GM12878 (cell line): ENCODE data around the gene SUSD5. TPM values are rescaled to one million over a fixed set of nuclear protein-coding genes. Genes with fewer than 3 reads are reported as not detected.

Source experiments
- ATAC-seq: fragments of 200-7000 bp; cut with Tn5 transposase; 3 replicates; pipeline ENCODE4 v1.9.1; 2020; ENCODE audit warnings: mild to moderate bottlenecking, moderate library complexity
- BruUV-seq: library from RNA; stranded (reverse); fragments of 400-500 nt; replicated peaks from 2 replicates; lab custom pipeline; 2021; lab: Mats Ljungman, UMichigan
- CTCF ChIA-PET: fragments of 300-600 bp; sonication (Branson Sonifier 250); formaldehyde crosslinking; extraction: SDS; loops from one replicate; lab custom pipeline; 2021; ENCODE audit warnings: inconsistent platforms; lab: Yijun Ruan, JAX
- POLR2A ChIA-PET: fragments of 350-600 bp; formaldehyde crosslinking; extraction: SDS; loops from one replicate; lab custom pipeline; 2021; ENCODE audit warnings: inconsistent platforms; lab: Charles Lee
- RAD21 ChIA-PET: fragments of 300-600 bp; sonication (Branson Sonifier 250); formaldehyde crosslinking; loops from one replicate; lab custom pipeline; 2023; ENCODE audit warnings: antibody characterized with exemption; ENCODE audit not compliant: unreplicated experiment; lab: Charles Lee
- SMC1A ChIA-PET: fragments of 300-600 bp; sonication (Branson Sonifier 250); formaldehyde crosslinking; loops from one replicate; lab custom pipeline; 2023; ENCODE audit not compliant: unreplicated experiment, uncharacterized antibody; lab: Charles Lee
- DNase-seq: peaks from one replicate; pipeline ENCODE4 v3.0.0-alpha.2; 2011; ENCODE audit warnings: low read depth, low spot score
- FAIRE-seq: peaks from 3 replicates; lab custom pipeline; 2011; peaks lifted over from hg19 to GRCh38; lab: Jason Lieb, UNC
- H2AFZ ChIP-seq: 2 replicates; pipeline ENCODE4 v1.6.0; 2011; ENCODE audit warnings: low read depth, low read length, control low read depth; ENCODE audit not compliant: control insufficient read depth
- H3K27ac ChIP-seq: 2 replicates; pipeline ENCODE4 v1.5.1; 2011; ENCODE audit warnings: control low read depth; ENCODE audit not compliant: control insufficient read depth, insufficient read depth
- H3K27me3 ChIP-seq, 2 experiments: replicated peaks in 1 of 2; 2 replicates each; pipeline versions ENCODE4 v1.6.0 to v1.6.1; 2011; ENCODE audit warnings: low read length in 1 of 2; ENCODE audit not compliant: control insufficient read depth in 2 of 2, insufficient read depth in 2 of 2
- H3K36me3 ChIP-seq, 2 experiments: 2 replicates each; pipeline ENCODE4 v1.5.1; 2011; ENCODE audit warnings: low read length in 1 of 2; ENCODE audit not compliant: control insufficient read depth in 2 of 2, insufficient read depth in 2 of 2
- H3K4me1 ChIP-seq: 2 replicates; pipeline ENCODE4 v1.6.1; 2011; ENCODE audit warnings: mild to moderate bottlenecking, low read length, moderate library complexity, mixed read lengths; ENCODE audit not compliant: control insufficient read depth, insufficient read depth
- H3K4me2 ChIP-seq: 2 replicates; pipeline ENCODE4 v1.6.0; 2011; ENCODE audit warnings: control low read depth; ENCODE audit not compliant: control insufficient read depth, insufficient read depth
- H3K4me3 ChIP-seq: fragments of 200-600 bp; sonication (generic); 2 replicates; pipeline ENCODE4 v1.5.1; 2016
- H3K79me2 ChIP-seq: 2 replicates; pipeline ENCODE4 v1.6.0; 2011; ENCODE audit warnings: low read length; ENCODE audit not compliant: control insufficient read depth, insufficient read depth
- H3K9ac ChIP-seq: 2 replicates; pipeline ENCODE4 v1.8.0; 2011; ENCODE audit warnings: low read length, control low read depth, mixed read lengths; ENCODE audit not compliant: control insufficient read depth, insufficient read depth
- H3K9me3 ChIP-seq: replicated peaks from 3 replicates; pipeline ENCODE4 v1.5.1; 2011; ENCODE audit warnings: mild to moderate bottlenecking, low read length; ENCODE audit not compliant: control insufficient read depth, insufficient read depth
- H4K20me1 ChIP-seq: 2 replicates; pipeline ENCODE4 v1.6.0; 2011; ENCODE audit not compliant: control insufficient read depth, insufficient read depth
- BRCA1 ChIP-seq: IDR thresholded peaks from 2 replicates; pipeline ENCODE4 v1.6.1; 2011; ENCODE audit warnings: low read depth, low read length, improper control_type of control experiment
- CEBPB ChIP-seq, 2 experiments: fragments of 150-350 bp in 1 of 2; IDR thresholded peaks; 2 replicates each; pipeline ENCODE4 v1.6.1; 2012 to 2014; ENCODE audit warnings: low read depth in 2 of 2, low read length in 2 of 2, borderline replicate concordance in 1 of 2, inconsistent platforms in 1 of 2
- EP300 ChIP-seq, 2 experiments: fragments of 150-350 bp in 1 of 2; IDR thresholded peaks; 2 replicates each; pipeline ENCODE4 v1.6.1; 2011 to 2012; ENCODE audit warnings: low read depth in 2 of 2, low read length in 2 of 2, borderline replicate concordance in 1 of 2, improper control_type of control experiment in 1 of 2, inconsistent platforms in 1 of 2; ENCODE audit not compliant: control insufficient read depth in 1 of 2
- ESRRA ChIP-seq: IDR thresholded peaks from 2 replicates; pipeline ENCODE4 v1.6.1; 2012; ENCODE audit warnings: mild to moderate bottlenecking, low read length, improper control_type of control experiment
- FOS ChIP-seq: IDR thresholded peaks from 3 replicates; pipeline ENCODE4 v1.6.1; 2011; ENCODE audit warnings: borderline replicate concordance; ENCODE audit not compliant: insufficient read length; ENCODE audit errors: extremely low read depth
- GABPA ChIP-seq: IDR thresholded peaks from 2 replicates; pipeline ENCODE4 v1.6.1; 2014; ENCODE audit warnings: antibody characterized with exemption, low read depth, mild to moderate bottlenecking, inconsistent platforms
- KDM1A ChIP-seq: fragments of 200-600 bp; sonication (generic); IDR thresholded peaks from 2 replicates; pipeline ENCODE4 v1.6.1; 2016; ENCODE audit warnings: borderline replicate concordance
- MYC ChIP-seq: IDR thresholded peaks from 2 replicates; pipeline ENCODE4 v1.6.1; 2011; ENCODE audit warnings: mild to moderate bottlenecking, low read length, moderate library complexity, inconsistent platforms; ENCODE audit not compliant: insufficient read depth, insufficient replicate concordance, insufficient read length, severe bottlenecking
- NFIC ChIP-seq: IDR thresholded peaks from 2 replicates; pipeline ENCODE4 v1.6.1; 2012; ENCODE audit warnings: low read depth, mild to moderate bottlenecking, inconsistent platforms, low read length, moderate library complexity
- NR2C1 ChIP-seq: fragments of 450-650 bp; IDR thresholded peaks from 2 replicates; pipeline ENCODE4 v1.6.1; 2017; ENCODE audit warnings: antibody characterized with exemption, mild to moderate bottlenecking, moderate library complexity
- RAD21 ChIP-seq: IDR thresholded peaks from 2 replicates; pipeline ENCODE4 v1.6.1; 2011; ENCODE audit warnings: mild to moderate bottlenecking, low read depth, low read length, moderate library complexity; ENCODE audit not compliant: insufficient read depth
- RAD51 ChIP-seq: fragments of 450-650 bp; IDR thresholded peaks from 2 replicates; pipeline ENCODE4 v1.6.1; 2016; ENCODE audit warnings: moderate library complexity, mild to moderate bottlenecking, inconsistent platforms
- SMAD1 ChIP-seq: fragments of 450-650 bp; IDR thresholded peaks from 2 replicates; pipeline ENCODE4 v1.6.1; 2018; ENCODE audit warnings: mild to moderate bottlenecking, low read depth; ENCODE audit not compliant: partially characterized antibody
- SPI1 ChIP-seq: IDR thresholded peaks from 2 replicates; pipeline ENCODE4 v1.6.1; 2011; ENCODE audit warnings: low read depth, mild to moderate bottlenecking, low read length, moderate library complexity, borderline replicate concordance; ENCODE audit not compliant: insufficient read depth
- YY1 ChIP-seq: IDR thresholded peaks from 2 replicates; pipeline ENCODE4 v1.6.1; 2011; ENCODE audit warnings: low read depth, mild to moderate bottlenecking, low read length
- WGBS: methylation state at CpG from one replicate; pipeline ENCODE4 v1.1.6; 2016; ENCODE audit warnings: low lambda C conversion rate; ENCODE audit not compliant: insufficient replicate concordance, insufficient coverage; ENCODE audit errors: missing lambda C conversion rate; 5-methylcytosine and 5-hydroxymethylcytosine counted together
- in situ Hi-C: fragments of 300-500 bp; cut with MboI; formaldehyde crosslinking; loops from 9 replicates; pipeline ENCODE4 v1.14.3; 2018; ENCODE audit warnings: mixed read lengths
- intact Hi-C: fragments of 100-400 bp; cut with micrococcal nuclease; formaldehyde crosslinking; loops from one replicate; pipeline ENCODE4 v1.14.2; 2022; ENCODE audit not compliant: unreplicated experiment
- polyA plus RNA-seq, 11 experiments: library from polyadenylated mRNA; depleted of rRNA in 4 of 11; unstranded in 6 of 11; stranded (reverse) in 5 of 11; fragments of >200 nt; fragmentation: Nextera tagmentation in 4 of 11; fragmentation: Illumina TruSeq in 1 of 11; extraction: Ambion mirVana in 4 of 11; extraction: Trizol in 1 of 11; gene quantifications; 1 replicate in 1 of 11; 2 replicates in 10 of 11; pipeline versions ENCODE4 v1.2.1 to v1.2.3, GENCODE V29; 2011 to 2016; ENCODE audit warnings: inconsistent platforms in 2 of 11, missing spikeins in 2 of 11, low read depth in 1 of 11
- total RNA-seq, 4 experiments: library from RNA; depleted of rRNA in 3 of 4; stranded (reverse); fragments of >200 nt in 3 of 4; fragmentation: Illumina TruSeq in 1 of 4; extraction: Trizol in 1 of 4; gene quantifications; 2 replicates each; pipeline versions ENCODE4 v1.2.1 to v1.2.3, GENCODE V29; 2013 to 2021
- TF ChIP-seq, protein P1 (sequence below): fragments of 450-650 bp; IDR thresholded peaks from 2 replicates; pipeline ENCODE4 v1.6.1; 2017; ENCODE audit warnings: low read depth, mild to moderate bottlenecking, moderate library complexity
- TF ChIP-seq, protein P2 (sequence below): IDR thresholded peaks from 2 replicates; pipeline ENCODE4 v1.6.1; 2012; ENCODE audit warnings: improper control_type of control experiment, low read depth, low read length; ENCODE audit not compliant: insufficient replicate concordance
- TF ChIP-seq, protein P3 (sequence below): IDR thresholded peaks from 2 replicates; pipeline ENCODE4 v1.6.1; 2012; ENCODE audit warnings: low read depth, low read length, improper control_type of control experiment

SUSD5 gene
- total and polyA plus RNA-seq, 10 of the 15 experiments (the other 5 are each of a cell fraction or from before 2014, with no cell fraction given) = 0.01 to 0.05 (median 0.03) TPM; not detected in 4

DNA sequence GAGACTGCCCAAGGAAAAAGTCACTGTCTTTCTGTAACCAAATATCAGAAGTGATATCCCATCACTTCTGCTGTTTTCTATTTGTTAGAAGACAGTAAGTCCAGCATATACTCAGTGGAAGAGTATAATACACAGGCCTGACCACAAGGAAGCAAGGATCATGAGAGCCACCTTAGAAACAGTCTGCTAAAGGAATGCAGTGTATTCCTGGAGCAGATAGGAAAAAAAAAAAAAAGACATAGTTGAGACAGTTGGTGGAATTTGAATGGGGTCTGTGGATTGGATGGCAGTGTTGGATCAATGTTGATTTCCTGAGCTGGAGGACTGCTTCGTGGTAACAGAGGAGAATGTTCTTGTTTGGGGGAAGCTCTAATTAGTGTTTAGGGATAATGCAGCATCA lies 32.1 kb upstream of the SUSD5 start:
- WGBS = 0% methylated on average over 1 of the region's 1 CpG
- no peak for TF ChIP-seq ESRRA
- TF ChIP-seq RAD51 = no peak
- TF ChIP-seq EP300 (IDR thresholded peaks at IDR 0.05; ENCODE audit: borderline replicate concordance in 1 of 2, control insufficient read depth in 1 of 2, low read depth in 2 of 2, low read length in 2 of 2) = no peak
- no peak for TF ChIP-seq NR2C1
- TF ChIP-seq FOS = no peak
- no peak for TF ChIP-seq KDM1A
- TF ChIP-seq GABPA = no peak
- TF ChIP-seq, protein P1, sequence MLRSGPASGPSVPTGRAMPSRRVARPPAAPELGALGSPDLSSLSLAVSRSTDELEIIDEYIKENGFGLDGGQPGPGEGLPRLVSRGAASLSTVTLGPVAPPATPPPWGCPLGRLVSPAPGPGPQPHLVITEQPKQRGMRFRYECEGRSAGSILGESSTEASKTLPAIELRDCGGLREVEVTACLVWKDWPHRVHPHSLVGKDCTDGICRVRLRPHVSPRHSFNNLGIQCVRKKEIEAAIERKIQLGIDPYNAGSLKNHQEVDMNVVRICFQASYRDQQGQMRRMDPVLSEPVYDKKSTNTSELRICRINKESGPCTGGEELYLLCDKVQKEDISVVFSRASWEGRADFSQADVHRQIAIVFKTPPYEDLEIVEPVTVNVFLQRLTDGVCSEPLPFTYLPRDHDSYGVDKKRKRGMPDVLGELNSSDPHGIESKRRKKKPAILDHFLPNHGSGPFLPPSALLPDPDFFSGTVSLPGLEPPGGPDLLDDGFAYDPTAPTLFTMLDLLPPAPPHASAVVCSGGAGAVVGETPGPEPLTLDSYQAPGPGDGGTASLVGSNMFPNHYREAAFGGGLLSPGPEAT = no peak
- no peak for TF ChIP-seq SPI1
- no peak for TF ChIP-seq RAD21
- TF ChIP-seq, protein P2, sequence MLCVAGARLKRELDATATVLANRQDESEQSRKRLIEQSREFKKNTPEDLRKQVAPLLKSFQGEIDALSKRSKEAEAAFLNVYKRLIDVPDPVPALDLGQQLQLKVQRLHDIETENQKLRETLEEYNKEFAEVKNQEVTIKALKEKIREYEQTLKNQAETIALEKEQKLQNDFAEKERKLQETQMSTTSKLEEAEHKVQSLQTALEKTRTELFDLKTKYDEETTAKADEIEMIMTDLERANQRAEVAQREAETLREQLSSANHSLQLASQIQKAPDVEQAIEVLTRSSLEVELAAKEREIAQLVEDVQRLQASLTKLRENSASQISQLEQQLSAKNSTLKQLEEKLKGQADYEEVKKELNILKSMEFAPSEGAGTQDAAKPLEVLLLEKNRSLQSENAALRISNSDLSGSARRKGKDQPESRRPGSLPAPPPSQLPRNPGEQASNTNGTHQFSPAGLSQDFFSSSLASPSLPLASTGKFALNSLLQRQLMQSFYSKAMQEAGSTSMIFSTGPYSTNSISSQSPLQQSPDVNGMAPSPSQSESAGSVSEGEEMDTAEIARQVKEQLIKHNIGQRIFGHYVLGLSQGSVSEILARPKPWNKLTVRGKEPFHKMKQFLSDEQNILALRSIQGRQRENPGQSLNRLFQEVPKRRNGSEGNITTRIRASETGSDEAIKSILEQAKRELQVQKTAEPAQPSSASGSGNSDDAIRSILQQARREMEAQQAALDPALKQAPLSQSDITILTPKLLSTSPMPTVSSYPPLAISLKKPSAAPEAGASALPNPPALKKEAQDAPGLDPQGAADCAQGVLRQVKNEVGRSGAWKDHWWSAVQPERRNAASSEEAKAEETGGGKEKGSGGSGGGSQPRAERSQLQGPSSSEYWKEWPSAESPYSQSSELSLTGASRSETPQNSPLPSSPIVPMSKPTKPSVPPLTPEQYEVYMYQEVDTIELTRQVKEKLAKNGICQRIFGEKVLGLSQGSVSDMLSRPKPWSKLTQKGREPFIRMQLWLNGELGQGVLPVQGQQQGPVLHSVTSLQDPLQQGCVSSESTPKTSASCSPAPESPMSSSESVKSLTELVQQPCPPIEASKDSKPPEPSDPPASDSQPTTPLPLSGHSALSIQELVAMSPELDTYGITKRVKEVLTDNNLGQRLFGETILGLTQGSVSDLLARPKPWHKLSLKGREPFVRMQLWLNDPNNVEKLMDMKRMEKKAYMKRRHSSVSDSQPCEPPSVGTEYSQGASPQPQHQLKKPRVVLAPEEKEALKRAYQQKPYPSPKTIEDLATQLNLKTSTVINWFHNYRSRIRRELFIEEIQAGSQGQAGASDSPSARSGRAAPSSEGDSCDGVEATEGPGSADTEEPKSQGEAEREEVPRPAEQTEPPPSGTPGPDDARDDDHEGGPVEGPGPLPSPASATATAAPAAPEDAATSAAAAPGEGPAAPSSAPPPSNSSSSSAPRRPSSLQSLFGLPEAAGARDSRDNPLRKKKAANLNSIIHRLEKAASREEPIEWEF = no peak
- no peak for TF ChIP-seq NFIC
- TF ChIP-seq BRCA1 = no peak
- TF ChIP-seq, protein P3, sequence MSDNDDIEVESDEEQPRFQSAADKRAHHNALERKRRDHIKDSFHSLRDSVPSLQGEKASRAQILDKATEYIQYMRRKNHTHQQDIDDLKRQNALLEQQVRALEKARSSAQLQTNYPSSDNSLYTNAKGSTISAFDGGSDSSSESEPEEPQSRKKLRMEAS = no peak
- no peak for TF ChIP-seq MYC
- no peak for TF ChIP-seq SMAD1
- no peak for TF ChIP-seq CEBPB (IDR thresholded peaks at IDR 0.05; ENCODE audit: borderline replicate concordance in 1 of 2, low read depth in 2 of 2, low read length in 2 of 2)
- TF ChIP-seq YY1 = no peak

More for the DNA sequence above, 32.1 kb upstream of the SUSD5 start:
- FAIRE-seq (no peak), DNase-seq (no peak), ATAC-seq (no peak)
- SMC1A ChIA-PET = interaction anchor here (0.6 kb wide), 2 partner anchors 34 to 107 kb away, joined by 3 read pairs; no protein-coding TSS in a partner anchor
- RAD21 ChIA-PET = no interaction called here
- intact Hi-C loops (no loop called here), in situ Hi-C loops (no loop called here)
- H3K79me2 ChIP-seq = no peaks in the 10 kb centered on the region
- no peak overlapping the region for H3K27ac ChIP-seq
- no peaks in the 10 kb centered on the region for H4K20me1 ChIP-seq
- POLR2A ChIA-PET = no interaction called here
- no peak overlapping the region for H2AFZ ChIP-seq
- no peak overlapping the region for H3K9ac ChIP-seq
- BruUV-seq = no TSS peak
- no peak overlapping the region for H3K4me3 ChIP-seq
- H3K4me1 ChIP-seq = no peaks in the 10 kb centered on the region
- no peaks in the 10 kb centered on the region for H3K9me3 ChIP-seq
- H3K27me3 ChIP-seq = no peaks in the 10 kb centered on the region
- no peaks in the 10 kb centered on the region for H3K36me3 ChIP-seq
- H3K4me2 ChIP-seq = no peak overlapping the region
- CTCF ChIA-PET = interaction anchor here (0.7 to 1.6 kb wide), 3 partner anchors 119 to 176 kb away, joined by 3 to 5 read pairs (median 4); no protein-coding TSS in a partner anchor
